Raji (cell line): ENCODE measurements around the gene RAB11A.

ENCODE experiments used
- POLR2A ChIP-seq: IDR thresholded peaks from 2 replicates; pipeline ENCODE4 v1.6.1; 2011; ENCODE audit warnings: low read depth, low read length, control low read depth; ENCODE audit not compliant: insufficient read depth

Gene RAB11A

DNA sequence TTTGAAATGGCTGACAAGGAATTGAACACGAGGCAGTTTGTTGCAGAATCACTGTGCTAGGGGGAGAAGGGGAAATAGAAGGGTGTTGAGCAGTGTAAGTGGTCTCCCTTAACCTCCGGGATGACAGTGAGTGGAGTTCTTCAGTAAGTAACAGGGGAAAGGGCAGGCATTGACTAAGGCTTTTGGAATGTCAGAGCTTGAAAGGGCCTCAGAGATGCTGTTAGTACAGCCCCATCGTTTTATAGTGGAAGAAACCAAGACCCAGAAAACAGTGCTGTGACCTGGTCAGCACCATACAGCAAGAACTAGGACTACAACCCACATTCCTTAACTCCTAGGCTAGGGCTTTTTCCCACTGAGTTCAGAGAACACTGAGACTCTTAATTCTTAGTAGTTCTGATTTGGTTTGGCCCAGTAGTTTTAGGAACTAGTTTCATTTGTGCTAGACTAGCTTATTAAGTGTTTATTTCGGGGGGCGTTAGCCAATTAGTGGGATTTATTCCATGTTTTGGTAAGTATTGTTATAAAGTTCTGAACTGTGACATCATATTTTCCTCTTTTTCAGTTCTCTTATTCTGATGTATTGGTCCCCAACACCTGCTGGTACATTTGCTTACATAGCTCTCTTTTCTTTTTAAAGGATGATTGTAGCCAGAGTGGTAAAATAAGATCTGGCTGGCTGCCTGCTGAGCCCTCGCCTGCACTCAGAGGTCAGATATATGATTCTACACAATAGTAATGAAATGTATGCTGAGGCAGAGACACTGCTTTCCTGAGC lies 34.2 kb downstream of the RAB11A start:
- no peak for TF ChIP-seq POLR2A

DNA sequence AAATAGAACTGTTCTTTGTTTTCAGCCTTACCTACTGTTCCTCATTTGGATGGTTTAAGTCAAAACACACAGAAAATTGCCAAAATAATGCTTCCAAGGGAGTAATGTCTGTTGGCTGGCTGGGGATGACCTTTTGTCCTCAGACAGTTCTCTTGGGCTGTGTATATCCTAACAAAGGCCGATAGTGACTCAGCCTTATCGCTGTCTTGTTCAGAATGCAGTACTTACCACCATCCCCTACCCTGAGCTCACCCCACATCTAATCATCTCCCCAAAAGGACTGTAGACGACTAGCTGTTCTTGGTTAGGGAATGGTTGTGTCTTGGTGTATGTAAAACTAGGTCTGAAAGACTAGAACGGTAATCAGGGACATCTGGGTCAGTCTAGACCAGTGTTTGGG lies 35.0 kb downstream of the RAB11A start:
- no peak for TF ChIP-seq POLR2A

DNA sequence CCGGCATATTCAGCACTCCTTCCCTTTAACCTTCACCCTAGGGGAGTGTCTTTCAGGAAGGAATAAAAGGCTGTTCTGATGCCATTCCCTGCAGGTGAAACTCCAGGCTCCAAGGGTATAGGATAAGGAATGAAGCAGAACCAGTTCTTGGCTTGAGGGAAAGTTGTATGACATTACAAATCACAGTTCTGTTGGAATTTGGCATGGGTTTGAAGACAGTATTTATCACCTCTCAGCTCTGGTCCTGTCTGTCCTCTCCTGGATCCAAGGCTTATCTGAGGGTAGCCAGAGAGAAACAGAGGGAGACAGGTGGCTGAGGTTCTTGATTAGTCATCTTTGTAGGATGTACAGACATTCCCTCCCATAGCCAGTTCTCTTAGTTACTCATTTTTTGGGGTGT lies 37.1 kb downstream of the RAB11A start:
- TF ChIP-seq POLR2A, result no peak

DNA sequence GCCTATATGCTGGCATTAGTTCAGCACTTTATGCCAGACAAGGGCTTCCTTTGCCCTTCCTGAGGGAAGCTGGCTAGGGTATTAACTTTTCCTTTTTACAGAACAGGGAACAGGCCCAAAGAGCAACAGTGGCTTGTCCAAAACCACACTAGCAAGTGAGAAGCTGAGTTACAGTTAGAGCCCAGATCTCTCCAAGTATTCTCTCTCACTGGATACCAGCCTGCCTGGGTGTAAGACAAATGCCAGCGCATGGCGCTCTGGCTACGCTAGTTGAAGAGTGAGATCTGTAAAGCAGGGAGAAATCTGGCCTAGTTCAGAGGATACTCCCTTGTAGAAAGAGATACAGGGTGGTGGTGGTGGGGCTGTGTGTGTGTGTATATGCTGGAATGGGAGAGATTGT lies 38.4 kb downstream of the RAB11A start:
- TF ChIP-seq POLR2A, result no peak

DNA sequence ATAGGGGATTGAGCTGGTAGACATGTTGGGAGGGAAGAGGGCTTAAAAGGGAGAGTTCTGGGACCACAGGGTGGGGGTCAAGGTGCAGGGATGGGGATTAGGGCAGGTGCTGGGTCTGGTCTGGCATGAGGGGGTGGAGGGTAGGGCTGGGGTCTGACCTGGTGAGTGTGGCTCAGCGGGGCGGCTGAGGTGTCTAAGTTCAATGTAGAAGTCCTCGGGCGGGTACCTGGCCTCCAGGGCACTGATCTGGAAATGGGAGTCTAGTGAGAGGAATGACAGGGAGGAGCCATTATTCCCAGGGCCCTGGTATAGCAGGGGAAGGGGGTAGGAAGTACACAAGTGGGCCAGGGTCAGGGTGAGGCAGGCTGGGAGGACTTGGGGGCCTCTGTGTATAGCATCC lies 39.6 kb downstream of the RAB11A start:
- TF ChIP-seq POLR2A, result no peak

DNA sequence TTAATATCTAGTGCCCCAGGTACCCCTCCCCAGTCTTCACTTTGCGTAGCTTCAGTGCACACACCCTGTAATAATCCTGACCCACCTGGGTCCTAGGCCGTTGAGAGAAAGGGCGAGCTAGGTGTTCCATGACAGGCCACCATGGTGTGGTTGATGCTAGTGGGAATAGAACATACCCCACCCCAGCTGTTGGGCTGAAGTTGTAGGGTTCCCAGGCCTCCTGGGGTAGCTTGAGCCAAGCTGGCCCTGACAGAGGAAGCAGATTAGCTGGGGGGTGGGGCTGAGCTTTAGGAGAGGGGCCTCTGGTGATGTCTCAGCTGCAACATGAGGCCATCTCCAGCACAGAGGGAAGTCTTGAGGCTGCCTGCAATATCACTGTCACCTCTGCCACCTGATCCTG lies 40.5 kb downstream of the RAB11A start:
- TF ChIP-seq POLR2A, result no peak

DNA sequence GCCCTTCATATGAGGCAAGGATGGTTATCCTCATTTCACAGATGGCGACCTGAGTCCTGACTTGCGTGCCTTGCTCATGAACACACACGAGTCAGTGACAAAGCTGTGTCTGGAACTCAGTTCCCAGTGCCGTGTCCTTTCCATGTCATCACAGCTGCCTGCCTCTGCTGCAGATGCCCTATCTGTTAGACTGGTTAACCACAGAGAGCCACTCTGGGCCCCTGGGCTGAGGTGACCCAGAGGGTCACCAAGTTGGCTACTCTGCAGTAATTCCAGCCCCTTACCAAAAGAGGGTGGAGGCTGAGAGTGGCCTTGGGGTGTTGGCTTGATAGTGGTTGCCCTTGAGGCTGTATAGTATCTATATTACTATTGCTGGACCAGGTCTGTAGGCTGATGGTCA lies 41.0 kb downstream of the RAB11A start:
- no peak for TF ChIP-seq POLR2A

DNA sequence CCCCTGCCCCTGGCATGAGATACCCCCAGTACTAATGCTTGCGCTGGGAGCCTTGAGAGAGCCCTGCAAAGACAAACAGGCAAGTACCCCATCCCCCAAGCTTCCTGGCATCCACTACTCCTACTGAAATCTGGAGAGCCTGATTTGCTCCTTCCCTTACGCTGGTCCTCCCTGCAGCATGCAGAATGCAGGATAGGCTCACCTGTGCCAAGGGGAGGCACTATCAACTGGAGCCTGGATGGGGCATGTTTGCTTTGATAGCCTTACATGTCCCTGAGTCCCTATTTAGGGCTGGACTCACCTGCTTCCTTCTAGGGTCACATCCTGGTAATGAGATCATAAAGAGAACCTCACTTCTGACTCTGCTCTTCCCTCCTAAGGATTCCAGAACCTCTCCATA lies 42.9 kb downstream of the RAB11A start:
- no peak for TF ChIP-seq POLR2A

DNA sequence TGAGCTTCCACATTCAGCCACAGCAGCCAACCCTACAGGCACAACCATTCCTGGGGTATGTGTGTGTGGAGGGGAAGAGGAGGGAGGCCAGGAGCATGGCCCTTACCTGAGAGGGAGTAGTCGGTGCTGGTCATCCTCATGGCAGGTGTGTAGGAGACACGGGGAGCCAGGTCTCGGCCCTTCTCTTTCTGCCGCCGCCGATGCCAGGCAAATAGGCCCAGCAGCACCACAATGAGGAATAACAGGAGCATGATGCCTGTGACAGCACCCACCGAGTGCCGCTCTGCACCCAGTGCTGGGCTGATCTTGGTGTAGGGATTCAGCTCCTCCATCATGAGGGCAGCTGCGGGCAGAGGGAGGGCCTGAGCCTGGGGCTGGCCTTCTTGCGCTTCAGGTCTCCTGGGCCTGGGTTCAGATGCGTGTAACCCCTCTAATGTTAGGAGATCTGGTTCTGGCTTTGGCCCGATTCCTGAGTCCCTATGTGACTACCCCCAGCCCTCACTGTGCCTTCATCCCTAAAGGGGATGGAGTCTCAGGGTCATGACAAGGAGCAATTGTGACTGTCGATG lies 44.4 kb downstream of the RAB11A start:
- TF ChIP-seq POLR2A, result no peak

DNA sequence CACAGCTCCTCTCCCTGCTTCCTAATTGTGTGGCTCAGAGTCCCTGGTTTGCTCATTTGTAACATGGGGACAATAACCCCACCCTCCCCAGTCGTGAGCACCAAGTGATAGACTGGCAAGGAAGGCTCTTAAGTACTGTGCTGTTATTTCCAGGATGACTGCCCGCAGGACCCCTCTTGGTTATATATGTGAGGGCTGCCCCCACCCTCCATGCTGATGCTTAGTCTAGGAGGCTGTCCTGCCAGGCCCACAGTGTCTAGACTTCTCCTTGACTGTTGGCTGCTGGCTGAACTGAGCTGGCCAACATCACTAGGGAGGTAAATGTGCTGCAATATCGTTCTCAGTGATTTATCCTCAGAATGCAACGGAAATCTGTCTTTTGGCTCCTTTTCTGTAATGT lies 45.1 kb downstream of the RAB11A start:
- no peak for TF ChIP-seq POLR2A

DNA sequence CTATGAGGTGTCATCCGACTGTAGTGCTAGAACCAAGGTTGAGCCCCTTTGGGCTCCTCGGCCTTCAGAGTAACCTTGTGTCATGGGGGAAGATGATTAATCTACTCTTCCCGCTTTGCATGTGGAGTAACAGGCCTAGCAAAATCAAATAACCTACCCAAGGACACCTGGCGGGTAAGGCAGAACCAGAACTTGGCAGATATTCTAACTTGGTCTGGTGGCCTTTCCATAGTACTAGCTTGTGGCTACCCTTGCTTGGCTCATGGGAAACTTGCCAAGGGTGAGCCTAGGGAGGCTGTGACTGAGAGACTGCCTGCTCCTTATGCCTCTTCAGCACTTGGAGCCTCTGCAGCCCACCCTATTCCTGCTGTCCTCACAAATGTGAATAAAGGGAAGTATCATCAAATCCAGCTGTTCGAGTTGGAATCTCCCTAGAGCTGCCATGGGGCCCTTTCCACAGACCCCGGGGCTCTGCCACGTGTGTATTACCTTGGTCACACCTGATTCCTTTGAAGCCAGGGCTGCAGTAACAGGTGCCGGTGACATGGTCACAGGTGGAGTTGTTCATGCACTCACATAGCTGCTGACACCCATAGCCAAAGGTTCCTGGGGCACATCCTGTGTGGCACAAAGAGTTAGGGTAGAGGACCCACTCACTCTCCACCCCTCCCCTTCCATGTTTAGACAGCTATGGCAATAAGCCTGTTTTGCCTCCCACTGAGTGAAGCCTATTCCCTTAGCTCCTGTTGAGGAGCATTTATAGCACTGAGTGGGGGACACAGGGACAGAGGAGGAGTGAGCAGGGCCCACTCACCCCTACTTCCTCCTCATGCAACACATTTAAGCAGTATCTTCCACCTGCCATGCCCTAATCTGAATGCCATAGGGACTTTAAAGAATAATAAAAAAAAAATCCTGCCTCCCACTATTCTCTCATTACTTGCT lies 46.0 kb downstream of the RAB11A start:
- TF ChIP-seq POLR2A, result no peak

DNA sequence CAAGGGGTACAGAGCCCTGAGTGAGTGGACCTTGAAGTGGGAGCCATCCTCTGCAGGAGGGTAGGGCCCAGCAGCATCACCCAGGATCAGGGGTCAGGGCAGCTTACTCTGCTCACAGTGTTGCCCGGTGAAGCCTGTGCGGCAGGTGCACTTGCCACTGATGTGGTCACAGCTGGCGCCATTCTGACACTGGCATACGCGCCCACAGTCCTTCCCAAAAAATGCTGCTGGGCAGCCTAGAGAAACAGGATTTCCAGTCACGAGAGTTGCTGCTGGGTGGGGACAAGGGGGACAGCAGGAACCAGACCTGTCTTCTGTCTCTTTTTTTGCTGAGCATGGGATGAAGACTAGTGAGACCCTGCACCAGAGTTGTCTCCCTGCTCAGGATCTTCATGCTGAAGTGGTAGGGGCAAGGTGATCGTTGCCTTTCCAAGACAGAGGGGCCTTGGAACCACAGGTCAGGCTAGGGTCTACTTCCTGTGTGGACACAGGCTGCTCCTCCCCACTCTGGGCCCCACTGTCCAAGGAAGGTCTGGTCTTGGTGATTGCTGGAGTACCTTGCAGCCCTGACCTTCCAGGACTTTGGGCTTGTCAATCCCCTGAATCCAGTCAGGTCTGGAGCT lies 46.9 kb downstream of the RAB11A start:
- TF ChIP-seq POLR2A, result no peak

DNA sequence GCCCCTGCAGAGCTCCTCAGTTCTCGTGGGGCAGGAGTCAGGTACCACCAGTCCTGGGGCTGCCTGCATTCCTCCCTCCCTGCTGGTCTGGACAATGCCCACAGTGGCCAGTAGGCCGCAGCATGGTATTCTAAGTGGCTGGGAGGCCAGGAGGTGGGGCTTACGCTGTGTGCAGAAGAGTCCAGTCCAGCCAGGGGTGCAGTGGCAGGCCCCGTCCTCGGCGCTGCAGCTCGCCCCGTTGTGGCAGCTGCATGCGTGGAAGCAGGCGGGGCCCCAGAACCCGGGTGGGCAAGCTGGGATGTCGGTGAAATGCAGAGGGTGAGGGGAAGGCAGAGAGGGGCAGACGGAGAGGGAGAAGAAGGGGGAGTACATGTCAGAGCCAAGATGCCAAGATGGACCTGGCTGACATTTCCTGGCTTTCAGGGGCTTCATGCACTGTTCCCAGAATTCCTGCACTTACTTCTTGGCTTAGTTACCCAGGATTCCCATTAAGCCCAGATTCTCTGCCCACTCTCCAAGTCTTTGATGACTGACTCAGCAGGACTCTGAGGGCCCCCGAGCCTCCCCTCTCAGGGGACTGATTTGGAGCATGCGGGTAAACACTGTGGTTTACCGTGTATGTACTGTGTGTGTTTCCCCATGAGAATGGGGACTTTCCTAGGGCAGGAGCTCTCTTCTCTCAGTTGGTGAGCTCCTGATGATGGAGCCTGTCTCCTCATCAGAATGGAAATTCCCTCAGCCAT lies 47.5 kb downstream of the RAB11A start:
- TF ChIP-seq POLR2A, result no peak; the same call in 1 of the 2 replicates

DNA sequence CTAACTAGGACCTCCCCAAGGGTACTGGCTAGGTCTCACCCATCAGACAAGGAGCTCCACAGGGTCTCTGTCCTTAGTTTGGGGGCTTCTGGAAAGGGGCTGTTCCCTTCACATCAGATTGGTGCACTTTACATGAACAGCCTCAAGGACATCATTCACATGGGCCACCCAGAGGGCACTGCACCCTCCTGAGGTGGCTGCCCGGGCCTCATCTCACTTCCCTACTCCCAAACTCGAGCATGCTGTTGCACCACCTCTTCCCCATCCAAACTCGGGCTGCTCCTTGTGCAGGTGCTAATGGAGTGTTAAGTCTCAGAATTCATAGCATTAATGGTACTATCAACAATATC lies 48.1 kb downstream of the RAB11A start:
- no peak for TF ChIP-seq POLR2A

DNA sequence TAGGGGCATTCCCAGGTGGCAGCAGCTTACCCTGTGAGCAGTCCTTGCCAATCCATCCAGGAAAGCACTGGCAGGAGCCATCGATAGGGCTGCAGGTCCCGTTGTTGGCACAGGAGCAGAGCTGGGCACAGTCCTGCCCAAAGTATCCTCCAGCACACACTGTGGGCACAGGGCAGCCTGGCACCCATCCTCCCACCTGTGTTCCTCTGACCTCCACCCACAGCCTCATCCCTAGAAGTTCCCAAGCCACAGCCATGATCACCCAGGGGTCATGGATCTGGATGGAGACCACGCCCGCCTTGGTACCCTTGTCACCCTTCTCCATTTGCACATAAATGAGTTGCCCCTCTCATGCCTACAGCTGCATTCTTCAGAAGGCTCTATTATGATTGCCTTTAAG lies 48.6 kb downstream of the RAB11A start:
- no peak for TF ChIP-seq POLR2A
